B cell (primary cell): ENCODE results near the gene DCTN5.

ENCODE experiments used
- CTCF ChIP-seq: fragments of 200-600 bp; IDR thresholded peaks from one replicate; pipeline ENCODE4 v1.8.0; 2022; ENCODE audit warnings: antibody characterized with exemption, mild to moderate bottlenecking
- EZH2 ChIP-seq: IDR thresholded peaks from 2 replicates; pipeline ENCODE4 v1.6.1; 2012; ENCODE audit warnings: borderline replicate concordance, low read depth, mild to moderate bottlenecking, moderate library complexity, low read length; ENCODE audit not compliant: insufficient read depth, poor library complexity, severe bottlenecking

GRCh38 chr16:23663918-23664317 lies 22.7 kb downstream of the DCTN5 start:
- TF ChIP-seq CTCF (no peak), EZH2 (no peak)
